Progenitor cell of endocrine pancreas (in vitro differentiated cells): Measurements from ENCODE around the gene METTL16. TPM values are rescaled to one million over a fixed set of nuclear protein-coding genes. Genes with fewer than 3 reads are reported as not detected.
A peak's percentile ranks its signal among the peaks of the same experiment; 100 is the strongest.

Experiments
- DNase-seq: peaks from one replicate; pipeline ENCODE4 v3.0.0; 2021; ENCODE audit warnings: low spot score; ENCODE audit not compliant: unreplicated experiment
- H3K27ac Mint-ChIP-seq: 2 replicates; pipeline ENCODE4 v1.8.0; 2021; ENCODE audit warnings: mild to moderate bottlenecking, moderate library complexity, mixed read lengths
- H3K27me3 Mint-ChIP-seq: 2 replicates; pipeline ENCODE4 v1.8.0; 2021; ENCODE audit warnings: mixed read lengths
- H3K36me3 Mint-ChIP-seq: 2 replicates; pipeline ENCODE4 v1.8.0; 2022; ENCODE audit warnings: mixed read lengths; ENCODE audit not compliant: insufficient read depth
- H3K4me1 Mint-ChIP-seq: 2 replicates; pipeline ENCODE4 v1.8.0; 2021; ENCODE audit warnings: low read depth, mixed read lengths
- H3K4me3 Mint-ChIP-seq: 2 replicates; pipeline ENCODE4 v1.8.0; 2021; ENCODE audit warnings: low read depth, mild to moderate bottlenecking, moderate library complexity, mixed read lengths
- H3K9me3 Mint-ChIP-seq: 2 replicates; pipeline ENCODE4 v1.8.0; 2021; ENCODE audit warnings: low read depth, mixed read lengths
- CTCF ChIP-seq: fragments of 200-600 bp; sonication (generic); IDR thresholded peaks from one replicate; pipeline ENCODE4 v1.5.0; 2021; ENCODE audit warnings: antibody characterized with exemption, mild to moderate bottlenecking; ENCODE audit not compliant: unreplicated experiment
- total RNA-seq: library from RNA; stranded (reverse); gene quantifications from 2 replicates; pipeline ENCODE4 v1.2.1, GENCODE V29; 2021

The METTL16 gene
- total RNA-seq, 1 donor from 2014 or later: 43.8 TPM

GRCh38 chr17:2412561-2413021 lies 99.1 kb downstream of the METTL16 start:
- Mint-ChIP-seq H3K4me3 (no peak overlapping the region), H3K4me1 (no peaks in the 10 kb centered on the region), H3K36me3 (peaks cover 9% of the 10 kb centered on the region), H3K27ac (no peak overlapping the region), H3K27me3 (no peaks in the 10 kb centered on the region), H3K9me3 (no peaks in the 10 kb centered on the region)
- DNase-seq: no peak
- TF ChIP-seq CTCF: no peak

- DNase-seq: no peak
- Mint-ChIP-seq H3K9me3 (no peaks in the 10 kb centered on the region), H3K4me1 (peaks cover 8% of the 10 kb centered on the region), H3K4me3 (no peak overlapping the region), H3K36me3 (peaks cover 9% of the 10 kb centered on the region), H3K27ac (peak overlapping the region; percentile 72), H3K27me3 (no peaks in the 10 kb centered on the region)
- no peak for TF ChIP-seq CTCF
Measured at GRCh38 chr17:2410951-2411350, 100.7 kb downstream of the METTL16 start.

- H3K36me3 Mint-ChIP-seq: peaks cover 4% of the 10 kb centered on the region
- H3K9me3 Mint-ChIP-seq: no peaks in the 10 kb centered on the region
- DNase-seq: no peak
- TF ChIP-seq CTCF: no peak
- no peaks in the 10 kb centered on the region for H3K27me3 Mint-ChIP-seq
- peaks cover 16% of the 10 kb centered on the region for H3K4me1 Mint-ChIP-seq
- H3K4me3 Mint-ChIP-seq: no peak overlapping the region
- H3K27ac Mint-ChIP-seq: peak overlapping the region; percentile 84
Measured at GRCh38 chr17:2406903-2407790, 104.5 kb downstream of the METTL16 start.

- TF ChIP-seq CTCF: no peak
- Mint-ChIP-seq H3K36me3 (peaks cover 4% of the 10 kb centered on the region), H3K9me3 (no peaks in the 10 kb centered on the region), H3K4me3 (no peak overlapping the region), H3K27me3 (no peaks in the 10 kb centered on the region), H3K4me1 (peaks cover 17% of the 10 kb centered on the region), H3K27ac (peak overlapping the region; percentile 84)
- no peak for DNase-seq
Measured at GRCh38 chr17:2406271-2406902, 105.3 kb downstream of the METTL16 start.

GRCh38 chr17:2405247-2405926 lies 106.3 kb downstream of the METTL16 start:
- Mint-ChIP-seq H3K36me3 (peaks cover 1% of the 10 kb centered on the region), H3K4me3 (no peak overlapping the region), H3K27me3 (no peaks in the 10 kb centered on the region), H3K4me1 (peaks cover 17% of the 10 kb centered on the region), H3K27ac (peak overlapping the region; percentile 8), H3K9me3 (no peaks in the 10 kb centered on the region)
- DNase-seq: no peak
- TF ChIP-seq CTCF: no peak
